ENCODE measurements around the gene OR6B1.
"Not testable (repeated sequence)": the region's sequence is repeated elsewhere in the genome, so short reads cannot be mapped to it uniquely, and the experiment has no call there.

OR6B1 gene

GRCh38 chr7:144050093-144050492, 50.0 kb downstream of the OR6B1 start:
- no peak for DNase-seq

- DNase-seq, result not testable (repeated sequence)
Observed at GRCh38 chr7:144050884-144051283, 50.8 kb downstream of the OR6B1 start.

GRCh38 chr7:144057954-144058353, 57.8 kb downstream of the OR6B1 start:
- no peak for DNase-seq

All from NCI-H2081 treated with DMSO at 0.1 percent for 48 hours (cell line).